Stimulated activated CD8-positive, alpha-beta memory T cell treated with anti-CD3 and anti-CD28 coated beads, Interleukin-15, amount 100 ng/mL, for 4 hours (primary cell): ENCODE results near the gene SYMPK.
A peak's percentile ranks its signal among the peaks of the same experiment; 100 is the strongest.

Source experiments
- DNase-seq, 2 donors: peaks; one replicate each; pipeline ENCODE4 v3.0.0-alpha.2; 2020; ENCODE audit warnings: low read depth in 2 of 2

SYMPK gene

GRCh38 chr19:45781214-45782161 lies 81.5 kb downstream of the SYMPK start:
- no peak for DNase-seq

- DNase-seq = no peak
Measured at GRCh38 chr19:45780448-45781213, 82.3 kb downstream of the SYMPK start.

DNA sequence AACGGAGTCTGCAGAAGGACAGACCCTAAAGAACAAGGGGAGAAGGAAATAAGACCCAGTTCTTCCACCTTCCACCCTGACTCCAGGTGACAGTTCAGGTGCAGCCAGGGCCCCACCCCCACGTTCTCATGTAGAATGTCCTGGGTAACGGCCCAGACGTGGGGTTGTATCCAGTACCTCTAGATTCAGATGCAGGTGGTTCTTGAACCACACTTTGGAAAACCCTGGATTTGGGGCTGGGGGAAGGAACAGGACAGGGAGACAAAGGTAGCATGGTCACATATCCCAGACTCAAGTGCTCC lies 82.8 kb downstream of the SYMPK start:
- DNase-seq = no peak

GRCh38 chr19:45779231-45780145 lies 83.5 kb downstream of the SYMPK start:
- DNase-seq = peak; percentile 49 to 63

DNA sequence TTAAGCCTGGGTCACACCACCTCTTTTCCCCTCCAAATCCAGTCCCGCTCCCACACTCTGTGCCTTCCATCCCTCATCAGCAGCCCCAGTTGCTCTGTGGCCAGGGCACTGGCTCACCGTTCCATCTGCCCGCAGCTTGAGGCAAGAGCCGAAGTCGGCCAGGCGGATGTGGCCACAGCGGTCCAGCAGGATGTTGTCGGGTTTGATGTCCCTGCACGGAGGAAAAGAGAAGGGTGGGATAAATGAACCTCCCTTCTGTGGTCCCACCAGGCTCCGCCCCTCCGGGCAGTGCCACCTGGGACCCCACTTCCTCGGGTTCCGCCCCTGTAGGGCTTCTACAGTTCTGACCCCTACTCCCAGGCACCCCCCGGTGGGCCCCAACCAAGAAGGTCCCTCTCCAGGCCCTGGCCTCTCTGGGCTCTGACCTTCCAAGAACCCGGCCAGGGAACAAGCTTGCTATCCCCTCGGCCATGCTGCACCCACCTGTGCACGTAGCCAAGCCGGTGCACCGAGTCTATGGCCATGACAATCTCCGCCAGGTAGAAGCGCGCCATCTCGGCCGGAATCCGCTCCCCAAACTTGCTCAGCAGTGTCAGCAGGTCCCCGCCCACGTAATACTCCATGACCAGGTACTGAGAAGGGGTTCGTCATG lies 84.8 kb downstream of the SYMPK start:
- DNase-seq = no peak

- no peak for DNase-seq
Measured at GRCh38 chr19:45777395-45777961, 85.5 kb downstream of the SYMPK start.

DNA sequence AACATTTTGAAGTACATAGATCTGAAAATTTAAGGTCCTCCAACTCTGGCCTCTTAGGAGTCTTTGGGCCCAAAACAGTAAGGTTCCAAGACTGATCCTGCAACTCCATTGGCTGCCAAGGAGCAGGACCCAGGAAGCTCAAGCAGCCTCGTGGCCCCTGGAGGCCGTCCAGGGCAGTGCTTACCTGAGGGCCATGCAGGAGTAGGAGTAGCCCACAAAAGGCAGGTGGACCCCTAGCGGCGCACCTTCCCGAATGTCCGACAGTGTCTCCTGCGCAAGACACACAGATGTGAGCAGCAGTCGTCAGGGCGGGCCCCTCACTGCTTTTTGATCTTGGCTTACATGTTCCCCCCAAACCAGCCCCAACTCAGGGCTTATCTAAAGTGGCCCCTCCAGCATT lies 88.2 kb downstream of the SYMPK start:
- no peak for DNase-seq

DNA sequence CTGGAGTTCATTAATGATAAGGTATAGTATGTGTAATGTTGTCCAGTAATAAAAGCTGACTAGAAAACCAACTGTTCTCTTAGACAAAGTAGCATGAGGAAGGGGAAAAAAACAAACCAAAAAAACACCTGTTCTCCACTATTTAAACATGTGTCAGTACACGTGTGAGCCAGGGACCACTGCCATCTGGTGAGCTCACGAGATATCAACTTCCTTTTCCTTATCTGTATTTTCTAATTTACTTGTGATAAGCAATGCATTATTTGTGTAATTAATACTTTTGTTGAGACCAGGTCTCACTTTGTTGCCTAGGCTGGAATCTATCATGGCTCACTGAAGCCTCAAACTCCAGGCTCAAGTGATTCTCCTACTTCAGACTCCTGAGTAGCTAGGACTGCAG lies 89.6 kb downstream of the SYMPK start:
- DNase-seq = no peak

- no peak for DNase-seq
Measured at GRCh38 chr19:45772912-45773311, 90.0 kb downstream of the SYMPK start.

DNA sequence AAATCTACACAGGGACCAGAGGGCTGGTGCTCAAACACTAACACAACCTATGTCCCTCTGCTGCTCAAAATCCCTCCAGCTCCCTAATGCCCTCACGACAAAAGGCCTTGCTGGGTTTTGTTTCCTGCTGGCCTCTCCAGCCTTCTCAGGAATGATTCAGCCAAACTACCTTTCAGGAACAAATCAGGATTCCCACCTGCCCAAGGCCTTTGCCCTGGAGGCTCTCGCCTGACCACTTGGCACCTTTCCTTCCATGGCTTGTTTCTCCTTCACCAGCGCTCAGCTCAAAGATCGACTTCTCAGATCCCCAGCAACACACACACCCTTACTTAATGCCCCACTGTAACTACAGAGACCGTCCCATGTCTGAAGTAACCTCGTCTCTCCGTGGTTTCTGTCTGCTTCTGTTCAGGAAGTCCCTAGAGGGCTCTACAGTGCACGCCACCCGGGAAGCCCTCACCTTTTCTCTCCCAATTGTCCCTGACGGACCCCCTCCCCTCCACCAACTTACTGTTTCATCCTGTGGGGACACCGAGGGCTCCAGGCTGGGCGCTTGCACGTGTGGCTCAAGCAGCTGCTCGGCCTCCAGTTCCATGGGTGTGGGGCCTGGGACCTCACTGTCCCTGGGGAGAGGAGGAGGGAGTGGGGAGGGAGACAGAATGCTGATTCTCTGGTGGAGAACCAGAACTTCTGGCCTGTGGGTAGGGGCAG lies 90.7 kb downstream of the SYMPK start:
- DNase-seq = no peak

DNA sequence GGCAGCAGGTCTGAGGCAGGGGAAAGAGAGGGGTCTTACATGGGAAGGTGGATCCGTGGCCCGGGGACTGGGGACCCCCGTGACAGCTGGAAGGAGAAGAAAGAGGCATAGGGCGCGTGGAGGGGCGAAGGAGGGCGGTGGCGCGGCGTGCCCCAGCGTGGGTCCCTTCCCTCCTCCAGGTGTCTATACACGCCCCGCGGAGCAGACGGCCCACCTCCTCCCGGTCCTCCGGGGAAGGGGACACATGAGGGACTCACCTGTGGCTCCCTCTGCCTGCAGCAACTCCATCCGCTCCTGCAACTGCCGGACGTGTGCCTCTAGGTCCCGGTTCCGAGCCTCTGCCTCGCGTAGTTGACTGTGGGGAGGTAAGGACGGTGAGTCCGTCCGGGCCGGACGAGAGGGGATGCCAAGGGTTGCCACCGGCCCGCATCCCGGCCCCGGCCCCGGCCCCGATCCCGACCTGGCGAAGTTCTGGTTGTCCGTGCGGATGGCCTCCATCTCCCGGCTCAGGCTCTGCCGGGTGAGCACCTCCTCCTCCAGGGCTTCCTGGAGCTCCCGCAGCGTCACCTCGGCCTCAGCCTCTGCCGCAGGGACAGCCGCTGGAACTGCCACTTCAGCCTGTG lies 91.5 kb downstream of the SYMPK start:
- no peak for DNase-seq

- DNase-seq = peak; percentile 77 to 80
Measured at GRCh38 chr19:45770192-45771101, 92.5 kb downstream of the SYMPK start.

GRCh38 chr19:45769821-45770191 lies 93.1 kb downstream of the SYMPK start:
- no peak for DNase-seq

DNA sequence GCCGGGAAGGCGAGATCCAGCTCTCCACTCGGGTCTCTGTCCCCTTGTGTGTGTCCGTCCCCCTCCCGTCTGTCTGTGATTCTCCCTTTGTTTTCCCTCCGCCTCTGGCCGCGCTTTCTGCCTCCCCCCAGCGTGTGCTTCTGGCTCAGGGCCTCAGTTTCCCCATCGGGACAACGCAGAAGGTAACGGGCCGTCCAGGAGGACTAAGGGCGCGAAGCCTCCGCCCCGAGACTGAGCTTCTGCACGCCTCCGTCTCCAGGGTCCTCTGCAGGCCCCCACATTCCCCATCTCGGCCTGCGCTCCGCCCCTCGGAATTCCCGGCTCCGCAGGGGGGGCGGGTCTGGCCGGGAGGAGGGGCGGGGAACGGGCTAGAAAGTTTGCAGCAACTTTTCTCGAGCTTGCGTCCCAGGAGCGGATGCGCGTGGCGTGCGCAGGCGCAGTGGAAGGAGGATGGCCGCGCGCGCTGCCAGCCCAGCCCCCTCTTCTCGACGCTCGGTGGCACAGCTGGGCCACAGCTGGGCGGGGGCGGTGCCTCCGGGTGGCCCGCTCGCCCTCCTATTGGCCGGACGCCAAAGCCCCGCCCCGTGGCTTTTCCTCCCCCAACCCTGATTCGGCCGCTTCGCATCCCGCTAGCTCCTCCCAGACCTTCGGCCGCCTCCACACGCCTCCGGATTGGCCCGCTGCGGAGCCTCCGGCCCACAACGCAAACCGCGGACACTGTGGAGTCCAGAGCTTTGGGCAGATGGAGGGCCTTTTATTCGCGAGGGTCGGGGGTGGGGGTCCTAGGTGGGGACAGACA lies 93.8 kb downstream of the SYMPK start, which contains the start of gene SIX5:
TSS of gene SIX5 (minus strand) at position 269 of the 799 bp plus-strand sequence. CDS start 408 bp downstream, outside the sequence.
- DNase-seq = peak; percentile 81 to 84

DNA sequence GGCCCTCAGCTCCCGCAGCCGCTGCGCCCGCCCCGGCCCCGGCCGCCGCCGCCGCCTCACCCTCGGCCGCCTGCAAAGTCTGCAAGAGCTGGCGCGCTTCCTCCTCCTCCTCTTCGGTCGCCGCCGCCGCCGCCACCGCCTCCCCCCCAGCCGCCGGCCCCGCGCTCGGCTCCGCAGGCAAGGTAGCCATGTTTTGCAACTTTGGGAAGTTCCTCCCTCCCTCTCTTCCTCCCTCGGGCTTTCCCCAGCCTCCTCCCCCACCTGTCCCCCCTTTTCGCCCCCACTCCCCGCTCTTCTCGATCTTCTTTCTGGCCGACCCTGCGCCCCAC lies 94.3 kb downstream of the SYMPK start:
- no peak for DNase-seq

GRCh38 chr19:45767881-45768654 lies 94.9 kb downstream of the SYMPK start:
- no peak for DNase-seq

- DNase-seq = no peak
Measured at GRCh38 chr19:45767410-45767880, 95.5 kb downstream of the SYMPK start.
